Measurements from ENCODE around the gene TRIB2. TPM values are rescaled to one million over a fixed set of nuclear protein-coding genes. Genes with fewer than 3 reads are reported as not detected.

The TRIB2 gene
- total RNA-seq, 6 donors from 2014 or later: 25.4 to 104 (median 42.4) TPM

GRCh38 chr2:12714391-12715221, 2.1 kb upstream of the TRIB2 start:
- no peaks in the 10 kb centered on the region for H3K27me3 ChIP-seq
- ATAC-seq (ENCODE audit: low FRiP score in 2 of 2) (no peak), DNase-seq (no peak)
- no peak overlapping the region for H3K4me3 ChIP-seq
- 83 to 84% methylated on average over 10 of the region's 10 CpGs for WGBS, 2 donors
- peaks cover 17 to 26% (median 22%) of the 10 kb centered on the region in 4 donors for H3K4me1 ChIP-seq
- H3K9me3 ChIP-seq: no peaks in the 10 kb centered on the region
- no peak for TF ChIP-seq EP300 (IDR thresholded peaks at IDR 0.05)
- TF ChIP-seq POLR2A (IDR thresholded peaks at IDR 0.05): no peak
- TF ChIP-seq POLR2AphosphoS5 (IDR thresholded peaks at IDR 0.05): no peak
- no peaks in the 10 kb centered on the region for H3K36me3 ChIP-seq
- peak overlapping the region; percentile 90 to 98 (median 93) for H3K27ac ChIP-seq

- H3K9me3 ChIP-seq: no peaks in the 10 kb centered on the region
- H3K27ac ChIP-seq: peak overlapping the region; percentile 90 to 98 (median 93)
- no peaks in the 10 kb centered on the region for H3K36me3 ChIP-seq
- peaks cover 17 to 33% (median 25%) of the 10 kb centered on the region in 4 donors for H3K4me1 ChIP-seq
- no peaks in the 10 kb centered on the region for H3K27me3 ChIP-seq
- H3K4me3 ChIP-seq: peak overlapping the region in 3 of 4 donors; percentile 61 to 83 (median 77)
- TF ChIP-seq POLR2AphosphoS5 (IDR thresholded peaks at IDR 0.05) (no peak), EP300 (IDR thresholded peaks at IDR 0.05) (peak in 1 of 4 donors; percentile 16)
- 31 to 34% methylated on average over 14 of the region's 14 CpGs for WGBS, 2 donors
- DNase-seq (no peak), ATAC-seq (ENCODE audit: low FRiP score in 2 of 2) (no peak)
These were observed 1.3 kb upstream of the TRIB2 start for GRCh38 chr2:12715258-12716031.

GRCh38 chr2:12716032-12716281, 779 bp upstream of the TRIB2 start:
- Histone ChIP-seq H3K9me3 (no peaks in the 10 kb centered on the region), H3K27ac (peak overlapping the region; percentile 90 to 98 (median 93)), H3K4me3 (peak overlapping the region; percentile 7 to 83 (median 69)), H3K27me3 (no peaks in the 10 kb centered on the region), H3K4me1 (peaks cover 14 to 35% (median 26%) of the 10 kb centered on the region in 4 donors), H3K36me3 (no peaks in the 10 kb centered on the region)
- TF ChIP-seq CTCF (IDR thresholded peaks at IDR 0.05): peak; percentile 56 to 79 (median 70)
- no peak for TF ChIP-seq POLR2AphosphoS5 (IDR thresholded peaks at IDR 0.05)
- peak in 1 of 2 donors; percentile 89 for DNase-seq
- peak; percentile 47 to 84 for ATAC-seq (ENCODE audit: low FRiP score in 2 of 2)
- WGBS, 2 donors: 2 to 8% methylated on average over 3 of the region's 3 CpGs

- Histone ChIP-seq H3K9me3 (no peaks in the 10 kb centered on the region), H3K27ac (peak overlapping the region; percentile 90 to 98 (median 93)), H3K4me1 (peaks cover 14 to 47% (median 39%) of the 10 kb centered on the region in 4 donors), H3K4me3 (peak overlapping the region; percentile 61 to 83 (median 74)), H3K27me3 (no peaks in the 10 kb centered on the region), H3K36me3 (no peaks in the 10 kb centered on the region)
- peak in 2 of 4 donors; percentile 11 to 35 for TF ChIP-seq POLR2A (IDR thresholded peaks at IDR 0.05)
- TF ChIP-seq CTCF (IDR thresholded peaks at IDR 0.05): peak in 5 of 6 experiments; percentile 13 to 58 (median 18)
- no peak for TF ChIP-seq EP300 (IDR thresholded peaks at IDR 0.05)
- WGBS, 2 donors: 0% methylated on average over 59 to 61 of the region's 74 CpGs
- peak; percentile 62 to 92 for DNase-seq
- ATAC-seq (ENCODE audit: low FRiP score in 2 of 2): peak; percentile 58 to 61
These were observed 667 bp downstream of the TRIB2 start for GRCh38 chr2:12717191-12718014.

GRCh38 chr2:12718015-12718671, 1.4 kb downstream of the TRIB2 start:
- Histone ChIP-seq H3K9me3 (no peaks in the 10 kb centered on the region), H3K27ac (peak overlapping the region; percentile 90 to 98 (median 93)), H3K27me3 (no peaks in the 10 kb centered on the region), H3K4me3 (peak overlapping the region; percentile 61 to 83 (median 74)), H3K4me1 (peaks cover 21 to 55% (median 45%) of the 10 kb centered on the region in 4 donors), H3K36me3 (peaks cover 0 to under 1% (median 0%) of the 10 kb centered on the region in 4 donors)
- peak; percentile 45 to 75 for DNase-seq
- 1 to 3% methylated on average over 37 to 50 of the region's 50 CpGs for WGBS, 2 donors
- TF ChIP-seq POLR2AphosphoS5 (IDR thresholded peaks at IDR 0.05) (no peak), POLR2A (IDR thresholded peaks at IDR 0.05) (no peak), EP300 (IDR thresholded peaks at IDR 0.05) (no peak), CTCF (IDR thresholded peaks at IDR 0.05) (no peak)
- no peak for ATAC-seq (ENCODE audit: low FRiP score in 2 of 2)

Measured in upper lobe of left lung (tissue), 6 donors.